ENCODE data around the gene NSUN7.

NSUN7 gene

DNA sequence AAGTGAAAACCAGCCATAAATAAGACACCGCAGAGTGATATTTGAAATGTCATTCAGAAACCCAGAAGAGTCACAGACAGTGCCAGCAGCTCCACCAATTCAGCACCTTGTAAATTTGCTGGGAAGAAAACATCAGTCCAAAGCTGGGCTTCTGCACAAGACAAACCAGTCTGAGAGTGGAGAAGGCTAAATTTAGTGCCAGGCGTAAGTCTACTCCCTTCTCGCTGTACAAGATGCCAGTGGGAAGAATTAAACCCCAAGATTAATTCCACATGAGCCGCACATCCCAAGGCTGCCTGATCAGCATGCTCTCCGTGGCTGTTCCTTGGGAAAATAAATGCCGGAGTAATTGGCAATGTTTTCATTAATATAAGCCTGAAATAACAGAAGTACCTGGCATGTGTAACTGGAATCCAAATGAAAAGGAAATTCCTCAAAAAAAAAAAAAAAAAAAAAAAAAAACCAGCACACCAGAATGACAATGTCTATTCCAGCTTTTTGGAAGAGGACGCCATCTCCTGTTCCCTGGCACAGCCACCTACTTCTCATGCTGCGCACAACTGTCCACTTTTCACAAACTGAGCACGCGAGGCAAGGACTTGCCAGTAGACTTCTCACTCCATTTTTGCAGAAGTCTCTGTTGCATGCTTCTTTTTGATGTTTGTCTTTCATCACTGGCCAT is 95.5 kb downstream of the NSUN7 start:
- no peak for DNase-seq (ENCODE audit: low read depth in 3 of 3, low spot score in 1 of 3)

DNA sequence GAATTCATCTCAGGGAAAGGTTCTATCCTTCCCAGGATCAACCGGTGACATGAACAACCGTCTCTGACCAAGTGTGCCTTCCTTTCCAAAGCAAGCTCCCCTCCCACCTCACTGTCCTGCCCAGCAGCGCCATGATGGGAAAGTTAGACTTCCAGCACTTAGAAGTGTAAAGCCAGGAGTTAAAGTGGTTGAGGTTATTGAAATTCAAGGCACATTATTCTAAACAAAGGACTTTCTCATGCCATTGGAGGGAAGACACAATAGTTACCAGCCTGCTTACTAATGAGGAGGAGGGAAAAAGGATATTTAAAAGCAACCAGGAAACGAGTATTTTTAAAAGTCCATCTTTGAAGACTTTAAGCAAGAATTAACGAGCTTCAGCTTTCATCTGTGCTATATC is 96.8 kb downstream of the NSUN7 start:
- no peak for DNase-seq (ENCODE audit: low read depth in 3 of 3, low spot score in 1 of 3)

DNA sequence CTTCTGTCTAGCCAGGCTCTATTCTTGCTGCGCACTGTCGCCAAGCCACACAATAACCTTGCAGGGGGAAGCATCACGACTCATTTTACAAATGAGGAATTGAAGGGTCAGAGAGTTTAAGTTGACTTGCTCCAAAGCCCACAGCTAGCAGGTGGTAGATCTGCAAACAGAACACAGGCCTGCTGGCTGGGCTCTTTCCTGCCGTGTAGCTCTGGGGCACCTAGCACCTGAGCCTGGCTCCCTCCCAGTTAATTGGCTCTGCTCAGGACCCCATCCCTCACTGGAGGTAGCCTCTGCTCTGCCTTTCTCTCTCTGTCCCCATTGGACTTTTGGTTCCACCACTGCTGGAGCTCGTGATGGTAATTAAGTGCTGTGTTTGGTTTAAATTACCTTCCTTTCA is 98.5 kb downstream of the NSUN7 start:
- DNase-seq (ENCODE audit: low read depth in 3 of 3, low spot score in 1 of 3) = no peak

DNA sequence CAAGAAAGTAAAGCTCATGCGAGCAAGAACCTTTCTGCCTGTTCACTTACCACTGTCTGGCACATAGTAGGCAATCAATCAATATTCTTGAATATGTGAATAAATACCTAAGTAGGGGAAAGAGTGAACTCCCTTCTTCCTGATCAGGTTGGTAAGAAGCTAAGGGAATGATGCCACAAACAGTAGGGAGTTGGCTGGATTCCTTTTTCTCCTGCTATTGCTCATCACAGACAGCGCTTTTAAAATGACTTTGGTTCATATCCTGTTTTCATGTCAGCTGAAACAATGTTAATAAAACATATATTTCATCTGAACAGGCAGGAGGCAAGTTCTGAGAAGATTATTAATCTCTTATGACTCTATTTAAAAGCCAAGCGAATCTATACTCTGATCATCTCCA is 99.2 kb downstream of the NSUN7 start:
- no peak for DNase-seq (ENCODE audit: low read depth in 3 of 3, low spot score in 1 of 3)

DNA sequence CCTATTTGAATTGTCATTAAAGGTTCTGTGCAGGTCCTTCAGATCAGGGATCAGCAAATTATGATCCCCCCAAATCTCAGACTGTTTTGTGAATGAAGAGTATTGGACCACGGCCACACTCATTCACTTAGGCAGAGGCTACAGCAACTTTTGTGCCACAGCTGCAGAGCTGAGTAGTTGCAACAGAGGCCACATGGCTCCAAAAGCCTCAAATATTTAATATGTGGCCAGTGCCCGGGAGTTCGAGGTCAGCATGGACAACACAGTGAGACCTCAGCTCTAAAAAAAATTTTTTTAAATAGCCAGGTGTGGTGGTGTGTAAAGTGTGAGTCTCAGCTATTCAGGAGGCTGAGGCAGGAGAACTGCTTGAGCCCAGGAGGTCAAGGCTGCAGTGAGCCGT is 100.7 kb downstream of the NSUN7 start:
- DNase-seq (ENCODE audit: low read depth in 3 of 3, low spot score in 1 of 3) = no peak

DNA sequence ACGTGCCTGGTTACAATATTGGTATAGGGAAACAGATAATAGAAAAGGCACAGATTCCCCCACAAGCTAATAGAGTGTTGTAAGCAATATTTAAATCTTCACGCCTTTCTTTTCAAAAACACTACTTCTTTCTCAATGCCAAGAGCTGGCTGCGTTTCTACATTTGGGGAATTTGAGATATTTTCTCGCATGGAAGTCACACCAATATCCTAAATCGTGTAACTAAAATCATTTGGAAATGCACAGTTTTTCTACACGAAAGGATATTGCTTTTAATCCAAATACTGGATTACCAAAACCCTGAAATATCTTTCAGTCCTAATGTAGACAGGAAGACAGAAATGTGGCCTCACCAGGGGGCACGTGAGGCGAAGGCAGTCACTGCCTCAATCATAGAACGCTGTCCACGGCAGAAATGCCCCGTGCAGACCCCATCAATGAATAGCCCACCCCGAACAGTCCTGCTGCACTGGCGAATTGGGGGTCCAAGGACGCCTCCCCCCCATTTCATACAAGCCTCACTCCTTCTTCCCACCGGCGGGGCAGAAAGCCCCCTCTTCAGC is 106.6 kb downstream of the NSUN7 start:
- no peak for DNase-seq (ENCODE audit: low read depth in 3 of 3, low spot score in 1 of 3)

- DNase-seq (ENCODE audit: low read depth in 3 of 3, low spot score in 1 of 3) = peak in 1 of 3 donors; percentile 51
Observed at GRCh38 chr4:40856840-40857362, 107.1 kb downstream of the NSUN7 start.

DNA sequence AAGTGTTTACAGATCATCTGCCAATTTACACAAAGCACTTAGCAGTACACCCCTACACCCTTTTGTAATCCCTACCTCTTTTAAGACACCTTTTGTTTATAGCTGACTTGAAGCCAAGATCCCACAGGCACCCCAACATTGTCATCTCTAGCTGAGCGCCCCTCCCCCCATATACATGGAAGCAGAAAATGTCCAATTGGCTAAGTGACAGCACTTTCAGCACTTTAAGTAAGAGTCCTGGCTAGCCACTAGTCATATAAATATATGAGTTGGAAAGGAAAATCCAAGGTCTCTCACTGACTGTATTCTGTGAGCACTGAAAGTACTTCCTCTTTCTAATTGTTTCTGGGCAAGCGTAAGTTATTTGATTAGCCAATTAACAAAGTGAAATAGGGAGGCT is 108.2 kb downstream of the NSUN7 start:
- DNase-seq (ENCODE audit: low read depth in 3 of 3, low spot score in 1 of 3) = no peak

DNA sequence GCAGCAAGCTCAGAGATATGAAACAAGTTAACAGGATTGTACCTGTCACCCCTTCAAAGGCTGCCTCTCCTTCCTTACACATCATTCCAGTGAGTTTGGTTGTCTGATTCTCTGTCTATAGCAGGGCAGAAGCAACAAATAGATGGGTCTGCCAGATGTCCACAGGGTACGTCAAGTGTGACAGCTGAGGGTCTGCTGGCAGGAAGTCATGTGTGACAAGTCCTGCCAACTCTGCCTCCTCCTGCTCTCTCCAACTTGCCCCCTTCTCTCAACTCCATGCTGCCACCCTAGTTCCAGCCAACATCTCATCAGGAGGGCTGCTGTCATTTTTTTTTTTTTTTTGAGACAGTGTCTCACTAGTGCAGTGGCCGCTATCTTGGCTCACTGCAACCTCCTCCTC is 109.2 kb downstream of the NSUN7 start:
- no peak for DNase-seq (ENCODE audit: low read depth in 3 of 3, low spot score in 1 of 3)

Measured in stimulated activated CD4-positive, alpha-beta T cell treated with anti-CD3 and anti-CD28 coated beads, TNF-alpha, amount 100 ng/mL, for 1 hour (primary cell).